Hindlimb muscle (tissue), 1 donor: ENCODE data around the gene SRGAP1. TPM values are rescaled to one million over a fixed set of nuclear protein-coding genes. Genes with fewer than 3 reads are reported as not detected.
A peak's percentile ranks its signal among the peaks of the same experiment; 100 is the strongest.

Source experiments
- DNase-seq: peaks from one replicate; pipeline ENCODE4 v3.0.0-alpha.2; 2013
- polyA plus RNA-seq: library from polyadenylated mRNA; unstranded; fragments of 120-200 nt; gene quantifications from one replicate; pipeline ENCODE4 v1.2.1, GENCODE V29; 2013; ENCODE audit not compliant: insufficient read length

Gene SRGAP1
- polyA plus RNA-seq, 1 donor, result 6.6 TPM

- DNase-seq, result no peak
Observed at GRCh38 chr12:63940310-63941005, 96.0 kb downstream of the SRGAP1 start.

DNA sequence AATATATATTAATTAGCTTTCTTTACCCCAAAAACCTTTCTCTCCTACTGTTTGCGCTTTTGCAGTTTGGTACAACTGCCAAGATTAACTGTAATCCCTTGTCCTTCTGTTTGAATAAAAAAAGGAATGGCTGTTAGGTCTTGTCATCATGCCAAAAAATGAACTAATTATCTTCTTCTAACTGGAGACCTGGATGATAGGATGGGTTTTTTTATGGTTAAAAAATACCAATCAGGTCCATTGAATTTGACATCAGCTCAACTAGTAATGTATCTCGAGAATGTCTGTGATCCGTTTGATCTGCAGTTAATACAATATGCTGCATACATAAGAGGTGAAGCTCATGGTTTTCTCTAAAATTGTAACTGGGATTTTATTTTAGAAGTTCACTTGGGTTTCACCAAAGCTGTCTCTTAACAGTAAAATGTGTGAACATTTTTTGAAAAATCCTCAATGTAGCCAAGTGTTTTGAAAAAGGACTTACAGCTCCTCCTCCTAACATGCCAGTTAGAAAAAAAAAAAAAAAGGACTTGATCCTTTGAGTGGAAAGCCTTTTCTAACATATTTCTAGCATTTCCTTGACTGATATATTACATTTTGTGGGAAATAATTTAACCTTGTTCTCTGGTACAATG is 96.8 kb downstream of the SRGAP1 start:
- DNase-seq, result no peak

DNA sequence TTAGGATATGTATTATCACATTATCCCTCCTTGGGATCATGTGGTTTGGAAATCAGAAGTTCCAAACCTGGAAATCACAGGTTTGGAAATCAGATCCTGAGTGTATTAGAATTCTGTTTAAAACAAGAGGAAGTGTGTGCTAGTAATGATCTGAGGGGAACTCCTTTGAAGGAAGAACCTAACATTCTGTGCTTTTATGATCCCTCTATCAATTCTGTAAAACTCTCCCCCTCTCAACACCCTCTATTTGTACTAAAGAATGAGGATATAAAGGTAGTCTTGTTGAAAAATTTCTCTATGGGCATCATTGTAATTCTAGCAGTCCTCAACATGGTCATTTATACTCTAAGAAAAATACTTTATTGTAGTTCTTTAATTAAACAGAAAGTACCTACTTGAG is 97.4 kb downstream of the SRGAP1 start:
- no peak for DNase-seq

DNA sequence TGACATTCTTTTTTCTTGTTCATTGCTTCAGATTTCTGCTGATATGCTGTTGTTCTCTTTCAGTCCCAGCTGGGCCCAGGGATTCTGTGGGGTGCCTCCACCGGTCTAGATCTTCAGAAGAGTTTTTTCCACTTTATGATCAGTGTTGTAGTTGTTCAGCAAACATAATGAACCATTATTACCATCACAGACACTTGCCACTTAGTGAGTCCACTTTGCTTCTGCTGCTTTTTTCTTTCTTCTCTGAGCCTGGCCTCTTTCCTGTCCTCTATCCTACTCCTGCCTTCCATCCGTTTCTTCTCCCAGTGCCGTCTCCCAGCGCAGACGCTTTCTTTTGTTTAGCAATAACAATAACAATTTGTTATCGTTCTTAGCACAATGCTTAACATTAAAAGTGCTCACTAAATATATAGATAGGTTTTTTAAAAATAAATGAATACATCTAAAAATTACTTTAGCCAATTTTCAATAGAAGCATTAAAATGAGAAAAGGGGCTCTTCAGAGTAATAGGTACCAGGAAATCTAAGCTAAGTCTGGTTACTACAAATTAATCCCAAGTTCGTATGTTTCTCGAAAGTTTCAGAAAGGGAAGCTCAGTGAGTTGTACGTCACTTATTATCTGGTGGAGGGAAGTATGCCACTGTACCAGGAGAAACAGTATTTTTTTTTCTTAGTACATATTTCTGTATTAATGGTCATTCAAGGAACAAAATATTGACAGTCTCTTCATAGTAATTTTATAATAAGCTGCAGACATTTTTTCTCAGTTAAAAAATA is 98.2 kb downstream of the SRGAP1 start:
- no peak for DNase-seq

DNA sequence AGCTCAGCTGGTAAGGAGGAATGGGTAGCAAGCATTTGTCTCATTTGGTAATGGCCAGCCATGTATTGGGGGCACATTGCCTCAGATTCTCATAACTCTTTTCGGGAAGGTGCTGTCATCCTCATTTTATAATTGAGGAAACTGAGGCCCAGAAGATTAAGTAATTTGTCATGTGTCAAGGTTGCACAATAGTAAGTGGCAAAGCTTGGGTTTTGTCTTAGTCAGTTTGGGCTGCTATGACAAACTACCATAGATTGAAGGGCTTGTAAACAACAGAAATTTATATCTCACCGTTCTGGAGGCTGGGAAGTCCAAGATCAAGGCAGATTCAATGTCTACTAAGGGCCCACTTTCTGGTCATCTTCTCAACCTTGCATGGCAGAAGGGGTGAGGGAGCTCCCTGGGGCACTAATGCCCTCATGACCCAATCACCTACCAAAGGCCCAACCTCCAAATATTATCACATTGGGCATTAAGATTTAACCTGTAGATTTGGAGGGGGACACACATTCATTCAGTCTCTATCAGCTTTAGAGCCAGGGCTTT is 99.6 kb downstream of the SRGAP1 start:
- no peak for DNase-seq

- no peak for DNase-seq
Observed at GRCh38 chr12:63944586-63945228, 100.2 kb downstream of the SRGAP1 start.

GRCh38 chr12:63945777-63946176 is 101.3 kb downstream of the SRGAP1 start:
- DNase-seq, result no peak

GRCh38 chr12:63948211-63948610 is 103.7 kb downstream of the SRGAP1 start:
- no peak for DNase-seq

DNA sequence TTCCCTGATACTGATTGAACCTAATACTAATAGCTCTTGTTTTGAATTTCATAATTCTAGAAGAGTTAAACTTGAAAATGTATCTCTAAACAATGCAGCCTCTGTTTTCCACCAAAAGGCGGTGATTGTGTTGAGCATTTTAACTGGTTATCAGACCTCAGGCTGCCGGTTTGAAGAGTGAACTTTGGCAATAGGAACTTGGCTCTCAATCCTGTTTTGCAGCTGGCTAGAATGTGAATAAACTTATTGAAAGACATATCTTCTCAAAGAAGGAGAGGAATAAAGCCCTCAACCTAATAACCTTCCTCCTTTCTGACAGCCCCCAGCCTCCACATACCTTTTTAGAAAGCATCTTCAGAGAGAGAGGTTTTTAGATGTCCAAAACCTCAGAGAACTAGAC is 105.4 kb downstream of the SRGAP1 start:
- peak; percentile 36 for DNase-seq

DNA sequence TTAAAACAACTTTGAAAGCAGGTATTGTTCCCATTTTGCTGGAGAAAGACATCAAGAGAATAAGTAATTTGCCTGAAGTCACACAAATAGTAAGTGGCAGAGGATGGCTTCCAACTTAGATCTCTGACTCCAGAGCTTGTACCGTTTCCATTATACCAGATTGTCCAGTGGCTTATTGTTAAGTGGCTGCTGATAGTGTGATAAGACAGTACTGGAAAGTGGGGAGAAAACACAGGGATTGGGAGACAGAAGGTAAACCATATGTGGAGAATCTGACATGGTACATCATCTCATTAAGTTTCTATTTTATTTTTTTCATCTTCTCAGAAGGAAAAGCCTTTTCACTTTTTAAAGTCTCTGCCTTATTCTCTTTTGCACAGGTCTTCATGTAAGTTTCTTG is 108.5 kb downstream of the SRGAP1 start:
- no peak for DNase-seq

DNA sequence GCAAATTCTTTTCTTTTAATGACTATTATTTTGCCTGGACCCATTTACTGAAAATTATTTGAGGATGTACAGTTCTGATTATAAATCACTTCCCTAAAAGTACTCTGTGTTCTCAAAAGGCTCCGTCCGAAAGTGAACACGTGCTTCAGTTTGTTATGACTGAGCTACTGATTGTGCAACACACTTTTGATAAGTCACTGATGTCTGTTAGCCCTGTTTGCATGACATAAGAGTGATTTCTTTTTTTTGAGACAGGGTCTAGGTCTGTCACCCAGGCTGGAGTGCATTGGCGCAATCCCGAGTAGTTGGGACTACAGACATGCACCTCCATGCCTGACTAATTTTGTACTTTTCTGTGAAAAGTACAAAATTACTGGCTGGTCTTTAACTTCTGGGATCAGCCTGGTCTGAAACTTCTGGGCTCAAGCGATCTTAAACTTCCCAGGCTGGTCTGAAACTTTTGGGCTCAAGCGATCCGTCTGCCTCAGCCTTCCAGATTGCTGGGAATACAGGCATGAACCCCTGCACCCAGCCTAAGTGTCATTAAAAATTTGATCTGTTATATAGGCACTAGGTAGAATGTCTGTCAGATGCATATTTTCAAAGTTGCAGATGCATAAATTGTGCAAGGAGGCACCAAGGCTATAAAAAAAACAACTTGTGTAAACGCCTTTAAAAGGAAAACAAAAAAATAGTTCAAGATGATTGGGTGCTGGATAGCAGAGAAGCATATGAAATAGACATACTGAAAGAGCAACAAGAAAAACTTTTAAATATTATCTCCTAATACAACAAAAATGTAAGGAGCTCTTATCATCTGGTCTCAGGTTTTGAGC is 111.5 kb downstream of the SRGAP1 start:
- no peak for DNase-seq

GRCh38 chr12:63957496-63957895 is 113.0 kb downstream of the SRGAP1 start:
- DNase-seq, result no peak

GRCh38 chr12:63958876-63959580 is 114.5 kb downstream of the SRGAP1 start:
- DNase-seq, result no peak

GRCh38 chr12:63961048-63961447 is 116.5 kb downstream of the SRGAP1 start:
- no peak for DNase-seq

DNA sequence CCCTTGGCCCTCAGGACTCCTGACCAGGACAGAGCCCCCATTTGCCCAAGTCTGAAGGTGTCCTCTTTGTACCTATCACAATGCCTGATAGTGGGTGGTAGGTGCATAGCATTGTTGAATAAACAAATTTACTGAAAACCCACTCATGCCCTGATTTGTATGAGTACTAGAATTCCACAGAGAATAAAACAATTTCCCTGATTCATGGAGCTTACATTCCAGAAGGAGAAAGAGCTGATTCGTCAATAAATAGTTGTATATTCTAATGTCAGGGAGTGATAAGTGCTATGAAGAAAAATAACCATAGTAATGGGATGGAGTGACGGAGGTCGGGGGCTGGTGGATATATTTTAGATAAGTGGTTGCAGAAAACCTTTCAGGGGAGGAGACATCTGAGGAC is 117.0 kb downstream of the SRGAP1 start:
- no peak for DNase-seq

GRCh38 chr12:63963868-63964267 is 119.4 kb downstream of the SRGAP1 start:
- no peak for DNase-seq

GRCh38 chr12:63964301-63964700 is 119.8 kb downstream of the SRGAP1 start:
- no peak for DNase-seq

DNA sequence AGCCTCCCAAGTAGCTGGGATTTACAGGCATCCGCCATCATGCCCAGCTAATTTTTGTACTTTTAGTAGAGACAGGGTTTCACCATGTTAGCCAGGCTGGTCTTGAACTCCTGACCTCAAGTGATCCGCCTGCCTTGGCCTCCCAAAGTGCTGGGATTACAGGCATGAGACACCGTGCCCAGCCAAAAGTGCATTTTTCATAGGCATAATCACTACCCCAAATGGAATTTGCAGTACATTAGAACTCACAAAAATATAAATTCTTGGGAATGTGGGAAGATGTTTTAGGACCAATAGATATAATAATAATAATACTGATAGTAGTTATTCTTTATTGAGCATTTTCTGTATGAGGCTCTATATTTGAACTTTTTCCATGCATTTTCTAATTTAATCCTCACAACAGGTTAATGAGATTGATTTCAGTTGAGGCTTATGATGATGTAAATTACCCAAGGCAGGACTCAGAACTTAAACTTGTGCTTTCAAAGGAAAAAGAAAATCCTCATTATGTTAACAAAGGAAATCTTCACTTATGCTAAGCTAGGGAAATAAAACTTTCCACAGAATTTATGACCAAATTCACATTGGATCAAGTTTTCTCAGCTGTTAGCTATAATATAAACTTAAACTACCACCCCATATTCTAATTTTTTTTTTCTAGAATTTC is 121.6 kb downstream of the SRGAP1 start:
- DNase-seq, result no peak

DNA sequence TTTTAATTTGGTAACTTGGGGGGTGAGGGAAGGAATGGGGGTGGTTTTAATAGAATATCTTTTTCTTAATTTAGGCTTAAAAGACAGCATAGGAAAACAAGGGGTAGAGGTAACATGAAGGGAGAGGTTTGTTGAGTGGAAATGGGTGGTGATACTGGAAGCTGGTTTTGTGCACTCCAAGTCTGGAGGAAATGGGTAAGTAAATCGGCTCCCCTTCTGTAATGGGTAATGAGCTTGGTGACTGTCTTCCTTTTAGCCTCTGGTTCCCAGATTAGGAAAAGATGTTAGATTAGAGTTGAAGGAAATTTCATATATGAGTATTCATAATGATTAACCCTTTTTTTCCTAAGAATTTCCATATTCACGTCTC is 122.1 kb downstream of the SRGAP1 start:
- no peak for DNase-seq

GRCh38 chr12:63967358-63968145 is 123.1 kb downstream of the SRGAP1 start:
- DNase-seq, result no peak
